ENCODE data around the gene H2AZ2. TPM values are rescaled to one million over a fixed set of nuclear protein-coding genes. Genes with fewer than 3 reads are reported as not detected.

The H2AZ2 gene
- total RNA-seq, 1 experiment from 2014 or later: 354 TPM

- H3K4me1 ChIP-seq (replicated peaks; ENCODE audit: insufficient read depth): no peaks in the 10 kb centered on the region
- CTCF ChIA-PET: no interaction called here
These were observed 65.4 kb downstream of the H2AZ2 start for GRCh38 chr7:44782460-44782859.

More at GRCh38 chr7:44782460-44782859, 65.4 kb downstream of the H2AZ2 start:
- Histone ChIP-seq H3K36me3 (ENCODE audit: low read depth) (no peaks in the 10 kb centered on the region), H3F3A (ENCODE audit: insufficient read depth, low read depth) (no peaks in the 10 kb centered on the region), H3K4me2 (no peak overlapping the region), H3K79me2 (ENCODE audit: low read depth) (no peaks in the 10 kb centered on the region), H3K4me3 (no peak overlapping the region), H3K27ac (no peak overlapping the region), H3K9me2 (ENCODE audit: insufficient read depth) (no peaks in the 10 kb centered on the region), H3K9me3 (ENCODE audit: insufficient read depth, low read depth) (peaks cover 10% of the 10 kb centered on the region; the same call in 1 of the 2 replicates), H2AFZ (no peak overlapping the region), H3K27me3 (ENCODE audit: insufficient read depth, low read depth) (no peaks in the 10 kb centered on the region), H4K20me1 (ENCODE audit: insufficient read depth) (no peaks in the 10 kb centered on the region)
- no peak for TF ChIP-seq EZH2 (IDR thresholded peaks at IDR 0.05; ENCODE audit: low read depth)
- TF ChIP-seq, protein P1, sequence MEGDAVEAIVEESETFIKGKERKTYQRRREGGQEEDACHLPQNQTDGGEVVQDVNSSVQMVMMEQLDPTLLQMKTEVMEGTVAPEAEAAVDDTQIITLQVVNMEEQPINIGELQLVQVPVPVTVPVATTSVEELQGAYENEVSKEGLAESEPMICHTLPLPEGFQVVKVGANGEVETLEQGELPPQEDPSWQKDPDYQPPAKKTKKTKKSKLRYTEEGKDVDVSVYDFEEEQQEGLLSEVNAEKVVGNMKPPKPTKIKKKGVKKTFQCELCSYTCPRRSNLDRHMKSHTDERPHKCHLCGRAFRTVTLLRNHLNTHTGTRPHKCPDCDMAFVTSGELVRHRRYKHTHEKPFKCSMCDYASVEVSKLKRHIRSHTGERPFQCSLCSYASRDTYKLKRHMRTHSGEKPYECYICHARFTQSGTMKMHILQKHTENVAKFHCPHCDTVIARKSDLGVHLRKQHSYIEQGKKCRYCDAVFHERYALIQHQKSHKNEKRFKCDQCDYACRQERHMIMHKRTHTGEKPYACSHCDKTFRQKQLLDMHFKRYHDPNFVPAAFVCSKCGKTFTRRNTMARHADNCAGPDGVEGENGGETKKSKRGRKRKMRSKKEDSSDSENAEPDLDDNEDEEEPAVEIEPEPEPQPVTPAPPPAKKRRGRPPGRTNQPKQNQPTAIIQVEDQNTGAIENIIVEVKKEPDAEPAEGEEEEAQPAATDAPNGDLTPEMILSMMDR (conservative IDR thresholded peaks at IDR 0.05): no peak
- POLR2A ChIA-PET (ENCODE audit: unreplicated experiment): no interaction called here
- intact Hi-C loops (cut with micrococcal nuclease; ENCODE audit: unreplicated experiment): no loop called here
- BruUV-seq (replicated peaks): no TSS peak
- DNase-seq: no peak

Other genes starting within 250 kb of the H2AZ2 start
- 93.6 and 135 TPM in 2 replicates for gene OGDH, start 241.5 kb downstream of the H2AZ2 start, total RNA-seq (2021)
- gene ZMIZ2, start 99.2 kb downstream of the H2AZ2 start, total RNA-seq (2021): 97.5 and 142 TPM in 2 replicates
- 2,776 and 3,599 TPM in 2 replicates for gene PPIA, start 51.4 kb downstream of the H2AZ2 start, total RNA-seq (2021)
- 33.1 and 38.2 TPM in 2 replicates for gene PURB, start 37.4 kb upstream of the H2AZ2 start, total RNA-seq (2021)
- gene MYO1G, start 130.9 kb upstream of the H2AZ2 start, total RNA-seq (2021): 0.24 and 0.28 TPM in 2 replicates
- 48.1 and 54.2 TPM in 2 replicates for gene CCM2, start 152.1 kb upstream of the H2AZ2 start, total RNA-seq (2021)
- gene NACAD, start 240.9 kb upstream of the H2AZ2 start, total RNA-seq (2021): 0.15 and 0.24 TPM in 2 replicates

Data from PC-9 (cell line).